Panc1 (cell line): ENCODE measurements around the gene NELFCD. TPM values are rescaled to one million over a fixed set of nuclear protein-coding genes. Genes with fewer than 3 reads are reported as not detected.

Source experiments
- ATAC-seq: fragments of 200-7000 bp; cut with Tn5 transposase; 2 replicates; pipeline ENCODE4 v1.9.1; 2020; ENCODE audit warnings: mild to moderate bottlenecking, moderate library complexity
- BruUV-seq: library from RNA; stranded (reverse); fragments of 400-500 nt; replicated peaks from 2 replicates; lab custom pipeline; 2021; lab: Mats Ljungman, UMichigan
- CTCF ChIA-PET: fragments of 300-600 bp; sonication (Branson Sonifier 250); formaldehyde crosslinking; loops from one replicate; lab custom pipeline; 2022; ENCODE audit warnings: antibody characterized with exemption; lab: Charles Lee
- POLR2A ChIA-PET: fragments of 300-600 bp; sonication (Branson Sonifier 250); formaldehyde crosslinking; loops from one replicate; lab custom pipeline; 2022; ENCODE audit warnings: antibody characterized with exemption; lab: Charles Lee
- DNase-seq: peaks from one replicate; pipeline ENCODE4 v3.0.0-alpha.2; 2010; ENCODE audit warnings: low read depth, low spot score
- H3K27ac ChIP-seq: 2 replicates; pipeline ENCODE4 v1.5.1; 2011; ENCODE audit warnings: mild to moderate bottlenecking, low read length, inconsistent platforms
- H3K27me3 ChIP-seq: fragments of 200-500 bp; sonication (Bioruptor generic); 2 replicates; pipeline ENCODE4 v1.6.0; 2014; ENCODE audit warnings: low read length, inconsistent platforms; ENCODE audit not compliant: control insufficient read depth, insufficient read depth
- H3K36me3 ChIP-seq: fragments of 200-500 bp; sonication (Bioruptor generic); 2 replicates; pipeline ENCODE4 v1.5.1; 2014; ENCODE audit warnings: inconsistent platforms, mild to moderate bottlenecking, low read length, moderate library complexity; ENCODE audit not compliant: control insufficient read depth, insufficient read depth
- H3K4me1 ChIP-seq: 2 replicates; pipeline ENCODE4 v1.5.1; 2011; ENCODE audit warnings: inconsistent platforms, mild to moderate bottlenecking, low read length, moderate library complexity; ENCODE audit not compliant: control insufficient read depth, insufficient read depth
- H3K4me3 ChIP-seq, 2 experiments: 2 replicates each; pipeline ENCODE4 v1.5.1; 2011 to 2012; ENCODE audit warnings: low read depth in 2 of 2, low read length in 2 of 2, mild to moderate bottlenecking in 2 of 2, inconsistent platforms in 1 of 2, moderate library complexity in 1 of 2
- H3K9me3 ChIP-seq: fragments of 200-500 bp; sonication (Bioruptor generic); 2 replicates; pipeline ENCODE4 v1.5.1; 2014; ENCODE audit warnings: low read depth, mild to moderate bottlenecking, inconsistent platforms, low read length, moderate library complexity; ENCODE audit not compliant: control insufficient read depth, insufficient read depth
- CTCF ChIP-seq: fragments of 450-650 bp; IDR thresholded peaks from 2 replicates; pipeline ENCODE4 v1.5.1; 2017; ENCODE audit warnings: mild to moderate bottlenecking
- POLR2AphosphoS5 ChIP-seq: IDR thresholded peaks from 2 replicates; pipeline ENCODE4 v1.6.1; 2012; ENCODE audit warnings: mild to moderate bottlenecking, low read depth, low read length, moderate library complexity
- REST ChIP-seq, 2 experiments: IDR thresholded peaks; 2 replicates each; pipeline ENCODE4 v1.6.1; 2011 to 2012; ENCODE audit warnings: low read depth in 2 of 2, control low read depth in 1 of 2, low read length in 1 of 2, mild to moderate bottlenecking in 1 of 2, moderate library complexity in 1 of 2; ENCODE audit not compliant: insufficient read depth in 1 of 2
- SIN3A ChIP-seq: IDR thresholded peaks from 2 replicates; pipeline ENCODE4 v1.6.1; 2012; ENCODE audit warnings: low read depth, mild to moderate bottlenecking, low read length, moderate library complexity, borderline replicate concordance; ENCODE audit not compliant: insufficient read depth
- TCF7L2 ChIP-seq: IDR thresholded peaks from 2 replicates; pipeline ENCODE4 v1.6.1; 2011; ENCODE audit warnings: mild to moderate bottlenecking, low read depth, low read length, inconsistent platforms
- in situ Hi-C: cut with HindIII; loops from 2 replicates; pipeline ENCODE4 v1.10.0; 2016; ENCODE audit warnings: low sequenced_read_pairs, low pct_unique_long_range_greater_than_20kb
- intact Hi-C: fragments of 100-400 bp; cut with micrococcal nuclease; formaldehyde crosslinking; loops from one replicate; pipeline ENCODE4 v1.10.0; 2022; ENCODE audit not compliant: unreplicated experiment
- total RNA-seq: library from RNA; stranded (reverse); gene quantifications from one replicate; pipeline ENCODE4 v1.2.1, GENCODE V29; 2021; ENCODE audit not compliant: unreplicated experiment

The NELFCD gene
- total RNA-seq, 1 experiment from 2014 or later = 108 TPM

- TF ChIP-seq POLR2AphosphoS5 = no peak
- no peak for TF ChIP-seq SIN3A
- no peak for TF ChIP-seq CTCF
- TF ChIP-seq TCF7L2 = no peak
- no peak for TF ChIP-seq REST (IDR thresholded peaks at IDR 0.05; ENCODE audit: insufficient read depth in 1 of 2, low read depth in 2 of 2, low read length in 1 of 2)
- in situ Hi-C loops = no loop called here
- Histone ChIP-seq H3K4me3 (no peak overlapping the region), H3K27me3 (no peaks in the 10 kb centered on the region), H3K9me3 (no peaks in the 10 kb centered on the region), H3K36me3 (no peaks in the 10 kb centered on the region), H3K4me1 (peaks cover 13% of the 10 kb centered on the region), H3K27ac (no peak overlapping the region)
- CTCF ChIA-PET = no interaction called here
- POLR2A ChIA-PET = no interaction called here
- DNase-seq = no peak
- intact Hi-C loops = no loop called here
- ATAC-seq = no peak
- BruUV-seq = no TSS peak
These were observed 20.6 kb downstream of the NELFCD start for GRCh38 chr20:59001449-59002171.

DNA sequence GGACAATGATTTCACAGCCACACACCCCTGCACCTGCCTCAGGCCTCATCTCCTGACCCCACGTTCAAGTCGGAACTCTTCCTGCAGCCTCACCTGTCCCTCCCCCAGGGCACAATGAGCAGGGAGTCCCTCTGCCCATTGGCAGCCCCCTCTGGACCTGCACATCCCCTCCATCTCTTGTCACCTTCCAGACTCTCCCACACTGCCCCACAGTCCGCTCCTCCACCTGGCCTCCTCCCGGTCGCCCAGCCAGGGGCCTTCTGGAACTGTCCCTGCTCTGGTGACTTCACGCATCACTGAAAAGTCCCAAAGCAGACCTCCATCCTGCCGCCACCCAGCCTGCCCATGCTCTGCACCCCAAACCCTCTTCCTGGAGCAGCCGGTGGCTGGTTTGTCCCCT lies 21.3 kb downstream of the NELFCD start:
- Histone ChIP-seq H3K27ac (no peak overlapping the region), H3K4me3 (no peak overlapping the region), H3K9me3 (no peaks in the 10 kb centered on the region), H3K4me1 (peaks cover 13% of the 10 kb centered on the region), H3K36me3 (no peaks in the 10 kb centered on the region), H3K27me3 (no peaks in the 10 kb centered on the region)
- intact Hi-C loops (no loop called here), in situ Hi-C loops (no loop called here)
- ChIA-PET CTCF (no interaction called here), POLR2A (no interaction called here)
- BruUV-seq = no TSS peak
- DNase-seq = no peak
- no peak for ATAC-seq
- no peak for TF ChIP-seq REST (IDR thresholded peaks at IDR 0.05; ENCODE audit: insufficient read depth in 1 of 2, low read depth in 2 of 2, low read length in 1 of 2)
- no peak for TF ChIP-seq CTCF
- no peak for TF ChIP-seq TCF7L2
- TF ChIP-seq POLR2AphosphoS5 = no peak
- no peak for TF ChIP-seq SIN3A
